GM18520 (cell line): ENCODE measurements around the gene PRRT2.
"Not testable (repeated sequence)": the region's sequence is repeated elsewhere in the genome, so short reads cannot be mapped to it uniquely, and the experiment has no call there.

ENCODE experiments used
- ATAC-seq: cut with Tn5 transposase; IDR thresholded peaks from one replicate; pipeline ENCODE4 v1.9.1; 2021; ENCODE audit not compliant: unreplicated experiment

The PRRT2 gene

GRCh38 chr16:29811896-29812665 lies at the start of gene PRRT2:
TSS of gene PRRT2 (plus strand) at chr16:29812193. CDS start at chr16:29813055, 862 bp downstream.
- ATAC-seq = no peak

- no peak for ATAC-seq
Measured at GRCh38 chr16:29763326-29763725, 48.7 kb upstream of the PRRT2 start.

GRCh38 chr16:29765167-29766032 lies 46.6 kb upstream of the PRRT2 start:
- no peak for ATAC-seq

- no peak for ATAC-seq
Measured at GRCh38 chr16:29766571-29766970, 45.4 kb upstream of the PRRT2 start.

- ATAC-seq = no peak
Measured at GRCh38 chr16:29767062-29767461, 44.9 kb upstream of the PRRT2 start.

DNA sequence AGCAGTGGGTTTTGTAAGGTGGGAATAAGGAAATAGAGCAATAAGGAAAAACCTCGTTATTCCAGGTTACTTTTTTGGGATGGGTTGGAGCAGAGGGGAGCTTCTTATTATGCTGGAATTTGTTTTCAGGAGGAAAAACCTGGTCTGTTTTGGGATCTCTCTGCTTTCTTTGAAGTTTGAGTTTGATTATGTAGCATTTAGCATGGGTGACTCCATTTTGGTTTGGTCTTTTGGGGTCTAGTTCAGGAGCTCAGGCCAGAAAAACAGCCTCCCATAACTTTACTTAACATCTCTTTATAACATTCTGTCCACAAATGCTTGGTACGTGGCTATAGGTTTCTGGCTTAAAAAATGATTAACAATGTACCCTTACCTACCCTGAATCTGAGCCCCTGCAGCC lies 42.5 kb upstream of the PRRT2 start:
- ATAC-seq = no peak

- ATAC-seq = no peak
Measured at GRCh38 chr16:29770250-29770929, 41.6 kb upstream of the PRRT2 start.

GRCh38 chr16:29772330-29772729 lies 39.7 kb upstream of the PRRT2 start:
- not testable (repeated sequence) for ATAC-seq

GRCh38 chr16:29774730-29775129 lies 37.3 kb upstream of the PRRT2 start:
- no peak for ATAC-seq

- ATAC-seq = no peak
Measured at GRCh38 chr16:29775742-29776408, 36.1 kb upstream of the PRRT2 start.

DNA sequence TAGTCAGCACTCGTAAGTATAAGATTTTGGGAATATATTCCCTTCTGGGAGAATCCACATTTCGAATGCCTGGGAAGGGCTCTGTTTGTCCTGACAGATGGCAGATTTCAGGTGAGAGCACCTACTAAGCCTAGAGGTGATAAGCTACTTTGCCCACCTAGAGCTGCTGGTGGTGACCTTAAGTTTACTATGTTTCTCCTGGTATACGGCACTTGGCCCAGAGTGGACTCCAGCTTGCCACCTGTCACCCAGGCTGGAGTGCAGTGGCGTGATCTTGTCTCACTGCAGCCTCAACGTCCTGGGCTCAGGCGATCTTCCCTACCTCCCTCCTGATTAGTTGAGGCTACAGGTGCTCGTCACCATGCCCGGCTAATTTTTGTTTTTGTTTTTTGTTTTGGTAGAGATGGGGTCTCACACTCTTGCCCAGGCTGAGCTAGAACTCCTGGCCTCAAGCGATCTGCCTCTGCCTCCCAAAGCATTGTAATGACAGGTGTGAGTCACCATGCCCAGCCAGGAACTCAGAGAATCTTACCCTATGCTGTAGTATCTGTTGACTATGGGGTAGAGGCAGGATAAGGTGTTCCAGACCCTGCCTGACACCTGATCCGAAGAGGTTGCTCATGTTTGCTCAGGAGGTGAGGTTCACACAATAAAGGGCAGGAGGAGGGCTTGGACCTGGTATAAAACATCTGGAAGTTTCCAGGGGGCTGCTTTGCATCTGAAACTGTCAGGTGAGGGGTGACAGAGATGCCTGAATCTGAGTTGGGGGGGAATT lies 34.2 kb upstream of the PRRT2 start, which contains the start of gene ZG16:
Gene ZG16 (plus strand): TSS at position 681 of the 775 bp plus-strand sequence. CDS start 1,011 bp downstream, outside the sequence.
- ATAC-seq = no peak

GRCh38 chr16:29779474-29779873 lies 32.5 kb upstream of the PRRT2 start:
- ATAC-seq = no peak

DNA sequence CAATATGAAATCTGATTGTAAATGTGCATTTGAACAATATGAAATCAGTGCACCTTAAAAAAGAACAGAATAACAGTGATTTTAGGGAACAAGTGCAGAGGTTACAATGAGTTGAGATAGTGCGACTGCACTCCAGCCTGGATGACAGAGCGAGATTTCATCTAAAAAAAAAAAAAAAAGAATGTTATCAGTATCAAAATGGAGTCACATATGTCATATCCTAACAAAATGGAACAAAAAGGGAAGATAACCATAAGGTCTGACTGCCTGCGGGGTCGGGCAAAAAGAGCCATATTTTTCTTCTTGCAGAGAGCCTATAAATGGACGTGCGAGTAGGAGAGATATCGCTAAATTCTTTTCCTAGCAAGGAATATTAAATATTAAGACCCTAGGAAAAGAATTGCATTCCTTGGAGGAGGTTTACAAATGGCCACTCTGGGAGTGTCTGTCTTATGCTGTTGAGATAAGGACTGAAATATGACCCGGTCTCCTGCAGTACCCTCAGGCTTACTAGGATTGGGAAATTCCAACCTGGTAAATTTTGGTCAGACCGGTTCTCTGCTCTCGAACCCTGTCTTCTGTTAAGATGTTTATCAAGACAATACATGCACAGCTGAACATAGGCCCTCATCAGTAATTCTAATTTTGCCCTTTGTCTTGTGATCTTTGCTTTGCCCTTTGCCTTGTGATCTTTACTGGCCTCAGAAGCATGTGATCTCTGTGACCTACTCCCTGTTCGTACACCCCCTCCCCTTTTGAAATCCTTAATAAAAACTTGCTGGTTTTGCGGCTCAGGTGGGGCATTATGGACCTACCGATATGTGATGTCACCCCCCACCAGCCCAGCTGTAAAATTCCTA lies 28.7 kb upstream of the PRRT2 start:
- ATAC-seq = not testable (repeated sequence)

GRCh38 chr16:29784157-29784556 lies 27.8 kb upstream of the PRRT2 start:
- ATAC-seq = no peak

DNA sequence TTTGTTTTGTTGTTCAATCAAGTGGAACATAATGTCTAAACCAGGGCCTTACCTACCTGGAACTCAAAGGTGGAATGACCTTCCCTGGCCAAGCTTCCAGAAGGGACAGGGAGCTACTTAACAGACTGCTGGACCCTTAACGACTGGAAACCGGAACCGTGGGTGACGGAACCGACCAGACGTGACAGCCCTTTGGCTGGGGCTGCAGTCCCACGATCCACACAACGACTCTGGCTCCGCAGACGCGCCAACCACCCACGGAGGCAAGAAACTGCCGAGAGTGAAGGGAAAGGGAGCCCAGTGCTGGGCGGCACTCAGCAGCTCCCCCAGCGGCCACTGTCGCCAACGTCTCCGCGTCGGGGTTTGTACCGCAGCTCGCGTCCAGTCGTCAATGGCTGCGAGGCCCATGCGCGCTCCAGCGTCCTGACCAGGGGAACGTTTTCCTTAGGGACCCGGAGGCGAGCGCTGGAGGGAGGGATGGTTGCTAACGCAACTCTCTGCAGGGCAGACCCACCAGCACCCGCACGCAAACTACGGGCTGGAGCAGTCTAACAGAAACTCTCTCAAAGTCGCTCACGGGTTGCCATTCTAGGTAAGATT lies 27.0 kb upstream of the PRRT2 start:
- no peak for ATAC-seq

- ATAC-seq = not testable (repeated sequence)
Measured at GRCh38 chr16:29787155-29787554, 24.8 kb upstream of the PRRT2 start.

DNA sequence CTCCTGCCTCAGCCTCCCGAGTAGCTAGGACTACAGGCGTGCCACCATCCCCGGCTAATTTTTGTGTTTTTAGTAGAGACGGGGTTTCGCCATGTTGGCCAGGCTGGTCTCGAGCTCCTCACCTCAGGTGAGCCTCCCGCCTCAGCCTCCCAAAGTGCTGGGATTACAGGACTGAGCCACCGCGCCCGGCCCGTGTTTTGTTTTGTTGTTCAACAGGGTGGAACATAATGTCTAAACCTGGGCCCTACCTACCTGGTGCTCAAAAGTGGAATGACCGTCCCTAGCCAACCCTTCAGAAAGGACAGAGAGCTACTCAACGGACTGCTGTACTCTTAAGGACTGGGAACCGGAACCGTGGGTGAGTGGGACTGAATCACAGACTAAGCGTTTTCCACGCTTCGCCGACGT lies 22.2 kb upstream of the PRRT2 start:
- no peak for ATAC-seq

GRCh38 chr16:29790183-29790948 lies 21.6 kb upstream of the PRRT2 start, which contains the start of gene KIF22:
TSS of gene KIF22 (plus strand) at chr16:29790751. CDS start at chr16:29790760, 9 bp downstream.
- peak; percentile 93 for ATAC-seq
